Measurements from ENCODE around the gene GEMIN7. TPM values are rescaled to one million over a fixed set of nuclear protein-coding genes. Genes with fewer than 3 reads are reported as not detected.

Gene GEMIN7
- total RNA-seq: 10 to 100 TPM in 3 of 4 donors, 1 to 10 TPM in 1; 3.0 to 21.1 (median 15.9) TPM

GRCh38 chr19:45079063-45079910 lies at the start of gene GEMIN7:
Gene GEMIN7 (plus strand): TSS chr19:45079260. CDS start chr19:45090115, 10,855 bp downstream.
- in situ Hi-C loops (cut with MboI; ENCODE audit: low pct_ligation_motif_present in 1 of 4, low pct_unique_long_range_greater_than_20kb in 1 of 4, low sequenced_read_pairs in 3 of 4) (no loop called here), intact Hi-C loops (cut with DNase I; ENCODE audit: low total_unique reads) (loop anchor here (5.0 kb wide), 1 partner anchor 37 kb away; no protein-coding TSS in a partner anchor)
- H3K36me3 ChIP-seq: peaks cover 0 to 3% (median 0%) of the 10 kb centered on the region in 4 donors
- peak within 1 kb of the TSS; percentile 76 to 88 (median 85) for H3K27ac ChIP-seq
- H3K9me3 ChIP-seq: no peaks in the 10 kb centered on the region
- no peaks in the 10 kb centered on the region for H3K27me3 ChIP-seq
- 0% methylated on average over 12 to 35 of the region's 61 CpGs for WGBS, 2 donors (ENCODE audit: low coverage in 1 of 2)
- peak; percentile 79 for DNase-seq
- H3K4me3 ChIP-seq: peak within 1 kb of the TSS; percentile 59 to 83 (median 76)
- H3K4me1 ChIP-seq: peaks cover 7 to 51% (median 39%) of the 10 kb centered on the region in 4 donors
- TF ChIP-seq CTCF (IDR thresholded peaks at IDR 0.05): peak in 2 of 5 experiments; percentile 9 to 31
- TF ChIP-seq POLR2A (IDR thresholded peaks at IDR 0.05): peak; percentile 53
- TF ChIP-seq POLR2AphosphoS5 (IDR thresholded peaks at IDR 0.05): peak in 2 of 3 donors; percentile 18 to 49
- no peak for TF ChIP-seq EP300 (IDR thresholded peaks at IDR 0.05; ENCODE audit: low read depth)

- intact Hi-C loops (cut with DNase I; ENCODE audit: low total_unique reads): no loop called here
- Histone ChIP-seq H3K4me1 (no peaks in the 10 kb centered on the region), H3K36me3 (peaks cover 0 to 52% (median 2%) of the 10 kb centered on the region in 4 donors), H3K27me3 (no peaks in the 10 kb centered on the region), H3K9me3 (no peaks in the 10 kb centered on the region), H3K27ac (no peak overlapping the region), H3K4me3 (no peak overlapping the region)
- TF ChIP-seq CTCF (IDR thresholded peaks at IDR 0.05): no peak
- TF ChIP-seq EP300 (IDR thresholded peaks at IDR 0.05; ENCODE audit: low read depth): no peak
- TF ChIP-seq POLR2A (IDR thresholded peaks at IDR 0.05): no peak
- TF ChIP-seq POLR2AphosphoS5 (IDR thresholded peaks at IDR 0.05): no peak
- in situ Hi-C loops (cut with MboI; ENCODE audit: low pct_ligation_motif_present in 1 of 4, low pct_unique_long_range_greater_than_20kb in 1 of 4, low sequenced_read_pairs in 3 of 4): no loop called here
- 93 to 96% methylated on average over 4 to 6 of the region's 6 CpGs for WGBS, 2 donors (ENCODE audit: low coverage in 1 of 2)
- DNase-seq: no peak
Observed at GRCh38 chr19:45030825-45031224, 48.2 kb upstream of the GEMIN7 start.

- Histone ChIP-seq H3K4me1 (no peaks in the 10 kb centered on the region), H3K27me3 (no peaks in the 10 kb centered on the region), H3K9me3 (no peaks in the 10 kb centered on the region), H3K36me3 (peaks cover 0 to 42% (median 2%) of the 10 kb centered on the region in 4 donors), H3K4me3 (no peak overlapping the region), H3K27ac (no peak overlapping the region)
- in situ Hi-C loops (cut with MboI; ENCODE audit: low pct_ligation_motif_present in 1 of 4, low pct_unique_long_range_greater_than_20kb in 1 of 4, low sequenced_read_pairs in 3 of 4): no loop called here
- DNase-seq: no peak
- 96% methylated on average over 10 of the region's 18 CpGs; no CpG with 5 or more reads in 1 of the 2 donors for WGBS, 2 donors (ENCODE audit: low coverage in 1 of 2)
- no peak for TF ChIP-seq POLR2A (IDR thresholded peaks at IDR 0.05)
- TF ChIP-seq POLR2AphosphoS5 (IDR thresholded peaks at IDR 0.05): no peak
- no peak for TF ChIP-seq CTCF (IDR thresholded peaks at IDR 0.05)
- no peak for TF ChIP-seq EP300 (IDR thresholded peaks at IDR 0.05; ENCODE audit: low read depth)
- intact Hi-C loops (cut with DNase I; ENCODE audit: low total_unique reads): no loop called here
Observed at GRCh38 chr19:45032421-45032820, 46.6 kb upstream of the GEMIN7 start.

DNA sequence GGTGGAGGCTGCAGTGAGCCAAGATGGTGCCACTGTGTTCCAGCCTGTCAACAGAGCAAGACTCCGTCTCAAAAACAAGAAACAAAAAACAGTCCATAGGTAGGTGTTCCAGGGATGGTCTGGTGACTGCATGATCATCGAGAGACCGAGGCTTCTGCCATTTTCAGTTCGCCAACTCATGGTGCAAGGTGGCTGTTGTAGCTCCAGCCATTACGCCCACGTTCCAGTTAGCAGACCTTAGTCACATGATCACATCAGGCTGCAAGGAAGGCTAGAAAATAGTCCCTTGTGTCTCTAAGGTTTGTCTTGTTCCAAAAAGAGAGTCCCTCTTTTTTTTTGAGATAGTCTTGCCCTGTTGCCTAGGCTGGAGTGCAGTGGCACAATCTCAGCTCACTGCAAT lies 43.3 kb upstream of the GEMIN7 start:
- no peak for DNase-seq
- 93 to 96% methylated on average over 2 to 6 of the region's 6 CpGs for WGBS, 2 donors (ENCODE audit: low coverage in 1 of 2)
- Histone ChIP-seq H3K4me3 (no peak overlapping the region), H3K36me3 (peaks cover 0 to 12% (median 5%) of the 10 kb centered on the region in 4 donors), H3K27me3 (no peaks in the 10 kb centered on the region), H3K4me1 (peaks cover 13 to 22% (median 20%) of the 10 kb centered on the region in 4 donors), H3K9me3 (no peaks in the 10 kb centered on the region), H3K27ac (no peak overlapping the region)
- TF ChIP-seq EP300 (IDR thresholded peaks at IDR 0.05; ENCODE audit: low read depth) (no peak), POLR2A (IDR thresholded peaks at IDR 0.05) (no peak), POLR2AphosphoS5 (IDR thresholded peaks at IDR 0.05) (no peak), CTCF (IDR thresholded peaks at IDR 0.05) (no peak)
- intact Hi-C loops (cut with DNase I; ENCODE audit: low total_unique reads) (no loop called here), in situ Hi-C loops (cut with MboI; ENCODE audit: low pct_ligation_motif_present in 1 of 4, low pct_unique_long_range_greater_than_20kb in 1 of 4, low sequenced_read_pairs in 3 of 4) (no loop called here)

All from transverse colon (tissue), 4 donors.